DMS53 treated with DMSO at 0.1 percent for 48 hours (cell line): Measurements from ENCODE around the gene SETD6.
"Not testable (repeated sequence)": the region's sequence is repeated elsewhere in the genome, so short reads cannot be mapped to it uniquely, and the experiment has no call there.

Source experiments
- DNase-seq: peaks from one replicate; lab custom pipeline; 2025; ENCODE audit not compliant: unreplicated experiment; lab: John Stamatoyannopoulos, UW

Gene SETD6, protein sequence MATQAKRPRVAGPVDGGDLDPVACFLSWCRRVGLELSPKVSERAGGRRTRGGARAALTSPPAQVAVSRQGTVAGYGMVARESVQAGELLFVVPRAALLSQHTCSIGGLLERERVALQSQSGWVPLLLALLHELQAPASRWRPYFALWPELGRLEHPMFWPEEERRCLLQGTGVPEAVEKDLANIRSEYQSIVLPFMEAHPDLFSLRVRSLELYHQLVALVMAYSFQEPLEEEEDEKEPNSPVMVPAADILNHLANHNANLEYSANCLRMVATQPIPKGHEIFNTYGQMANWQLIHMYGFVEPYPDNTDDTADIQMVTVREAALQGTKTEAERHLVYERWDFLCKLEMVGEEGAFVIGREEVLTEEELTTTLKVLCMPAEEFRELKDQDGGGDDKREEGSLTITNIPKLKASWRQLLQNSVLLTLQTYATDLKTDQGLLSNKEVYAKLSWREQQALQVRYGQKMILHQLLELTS

DNA sequence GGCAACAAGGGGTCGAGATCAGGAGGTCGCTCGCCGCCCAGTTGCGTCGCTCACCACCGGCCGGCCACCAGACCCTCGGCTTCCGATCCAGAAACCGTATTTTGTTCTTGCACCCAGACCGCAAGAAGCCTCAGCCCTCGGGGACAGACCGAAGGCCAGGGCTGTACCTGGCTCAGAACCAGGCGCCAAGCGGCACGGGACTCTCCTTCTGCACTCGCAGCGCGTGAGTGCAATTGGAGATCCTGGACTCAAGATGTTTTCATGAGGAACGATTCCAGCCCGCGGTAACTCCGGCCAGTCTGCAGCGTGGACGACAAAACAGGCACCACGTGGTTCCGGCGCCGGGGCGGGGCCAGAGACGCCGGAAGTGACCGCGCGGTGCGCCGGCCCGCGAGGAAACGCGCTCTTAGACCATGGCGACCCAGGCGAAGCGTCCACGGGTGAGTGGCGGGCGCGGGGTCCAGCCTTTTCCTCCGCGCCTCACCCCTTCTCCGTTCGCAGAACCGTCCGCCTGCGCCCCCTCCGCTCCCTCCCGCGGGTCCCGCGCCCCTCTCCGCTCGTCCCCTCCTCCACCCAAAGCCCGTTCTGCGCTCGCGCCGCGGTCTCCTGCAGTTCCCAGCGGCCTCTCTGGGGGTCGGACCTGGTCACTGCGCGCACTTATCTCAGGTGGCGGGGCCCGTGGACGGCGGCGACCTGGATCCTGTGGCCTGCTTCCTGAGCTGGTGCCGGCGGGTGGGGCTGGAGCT is at the start of gene SETD6:
TSS of gene SETD6 (plus strand) at position 393 of the 746 bp plus-strand sequence. CDS start at position 414, 21 bp downstream.
- peak; percentile 64 for DNase-seq

DNA sequence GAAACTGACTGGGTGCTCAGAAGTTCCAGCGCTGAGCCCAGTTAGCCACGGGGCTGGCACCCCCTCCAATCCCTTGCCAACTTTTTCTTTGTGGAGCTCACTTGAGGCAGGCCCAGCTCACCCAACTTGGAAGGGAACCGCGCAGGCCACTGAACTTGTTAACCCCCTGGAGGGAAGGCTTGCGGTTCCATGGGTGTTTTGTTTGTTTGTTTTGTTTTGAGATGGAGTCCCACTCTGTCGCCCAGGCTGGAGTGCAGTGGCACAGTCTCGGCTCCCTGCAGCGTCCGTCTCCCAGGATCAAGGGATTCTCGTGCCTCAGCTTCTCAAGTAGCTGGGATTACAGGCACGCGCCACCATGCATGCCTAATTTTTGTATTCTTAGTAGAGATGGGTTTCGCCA is 49.5 kb upstream of the SETD6 start:
- DNase-seq = no peak

DNA sequence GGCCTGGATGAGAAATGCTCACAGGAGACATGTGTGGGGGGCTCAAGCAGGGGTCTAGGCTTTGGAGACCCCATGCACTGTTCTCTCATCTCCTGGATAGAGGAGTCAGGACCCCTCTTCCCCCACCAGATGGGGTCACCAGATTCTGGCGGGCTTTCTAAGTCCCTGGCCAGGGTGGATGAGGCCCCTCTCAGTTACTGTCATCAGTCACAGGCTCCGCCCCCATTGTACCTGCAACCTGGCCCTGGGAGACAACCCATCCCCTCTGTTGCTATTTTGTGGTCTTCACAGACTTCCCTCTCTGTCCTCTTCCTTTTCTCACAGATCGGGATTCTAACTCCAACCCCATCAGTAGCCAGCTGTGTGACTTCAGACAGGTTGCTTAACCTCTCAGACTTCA is 48.9 kb upstream of the SETD6 start:
- no peak for DNase-seq

DNA sequence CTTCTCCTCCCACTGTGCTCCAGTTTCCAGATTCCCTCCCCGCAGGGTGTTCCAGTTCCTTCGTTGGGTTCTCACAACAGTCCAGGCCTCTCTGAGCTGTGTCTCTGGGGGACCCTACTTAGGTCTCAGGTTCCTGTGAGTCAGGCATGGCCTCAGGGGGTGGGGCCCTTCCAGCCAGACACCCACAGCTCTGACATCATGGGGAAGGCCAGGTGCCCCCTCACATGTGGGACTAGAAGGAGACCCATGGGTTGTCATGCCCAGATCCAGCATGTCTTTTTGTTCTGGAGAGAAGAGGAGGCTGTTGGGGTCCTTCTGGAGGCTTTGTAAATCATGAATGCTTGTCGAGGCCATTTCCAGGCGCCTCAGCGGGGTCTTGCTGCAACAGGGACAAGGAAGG is 47.4 kb upstream of the SETD6 start:
- DNase-seq = no peak

DNA sequence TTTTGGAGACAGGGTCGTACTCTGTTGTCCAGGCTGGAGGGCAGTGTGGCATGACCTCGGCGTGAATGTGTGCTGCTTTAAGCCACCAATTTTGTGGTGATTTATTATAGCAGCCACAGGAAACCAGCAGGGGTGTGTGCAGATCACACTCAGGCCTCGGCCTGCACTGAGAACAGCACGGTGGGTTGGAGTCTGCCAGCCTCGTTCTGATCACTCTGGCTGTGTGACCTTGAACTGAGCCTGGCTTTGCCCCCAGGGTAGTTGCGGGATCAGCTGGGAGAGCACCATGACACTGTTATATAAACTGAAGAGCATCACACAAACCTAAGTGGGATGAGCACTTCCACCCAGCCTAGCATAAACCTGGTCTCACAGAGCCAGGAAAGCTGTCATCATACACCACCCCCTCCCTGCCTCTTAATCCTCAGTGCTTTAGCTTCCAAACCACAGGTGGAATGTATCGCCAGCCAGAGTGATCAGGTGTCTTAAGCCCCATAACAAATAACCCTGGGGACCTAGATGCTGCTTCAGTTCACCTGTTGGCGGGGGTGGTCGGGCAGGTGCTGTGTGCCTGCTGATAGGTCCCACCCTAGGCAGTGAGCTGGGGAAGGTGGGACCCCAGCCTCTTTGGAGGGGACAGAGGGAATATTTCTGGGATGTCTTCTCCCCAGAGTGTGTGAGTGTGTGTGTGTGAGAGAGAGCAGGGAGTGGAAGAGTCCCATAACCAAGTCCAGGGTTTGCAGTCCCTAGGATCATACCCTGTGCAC is 43.9 kb upstream of the SETD6 start:
- no peak for DNase-seq

DNA sequence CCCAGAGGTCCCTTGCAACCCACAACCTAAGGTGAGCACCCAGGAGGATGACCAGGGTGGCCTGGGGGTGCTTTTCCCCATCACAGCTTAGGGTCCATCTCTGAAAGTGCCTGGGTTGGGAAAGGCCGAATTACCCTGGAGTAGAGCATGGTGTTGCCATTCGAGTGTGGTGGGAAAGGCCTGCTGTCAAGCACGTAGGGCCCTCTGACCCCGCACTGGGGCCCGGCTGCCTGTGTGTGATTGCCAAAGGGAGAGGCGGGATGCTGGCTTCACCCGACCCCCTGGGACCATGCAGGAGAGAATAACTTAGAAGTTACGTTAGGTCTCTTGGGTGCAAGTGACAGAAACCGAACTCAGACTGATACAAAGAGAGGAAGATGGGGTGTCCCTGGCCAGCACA is 43.1 kb upstream of the SETD6 start:
- DNase-seq = no peak

DNA sequence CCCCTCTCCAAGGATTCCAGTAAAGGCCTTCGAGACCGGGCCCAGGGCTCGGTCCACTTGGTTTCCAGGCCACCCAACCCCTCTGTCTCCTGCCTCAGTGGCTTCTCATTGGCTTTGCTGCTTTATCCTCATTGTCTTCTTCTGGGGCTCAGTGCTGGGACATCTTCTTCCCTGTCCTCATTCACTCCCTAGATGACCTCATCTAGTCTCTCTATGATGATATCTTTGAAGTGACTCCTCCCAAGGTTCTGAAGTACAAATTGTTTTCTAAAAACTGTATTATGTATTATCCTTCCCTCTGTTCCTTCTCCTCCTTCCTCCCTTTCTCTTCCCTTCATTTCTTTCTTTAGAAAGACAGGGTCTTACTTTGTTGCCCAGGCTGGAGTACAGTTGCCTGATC is 42.5 kb upstream of the SETD6 start:
- no peak for DNase-seq

DNA sequence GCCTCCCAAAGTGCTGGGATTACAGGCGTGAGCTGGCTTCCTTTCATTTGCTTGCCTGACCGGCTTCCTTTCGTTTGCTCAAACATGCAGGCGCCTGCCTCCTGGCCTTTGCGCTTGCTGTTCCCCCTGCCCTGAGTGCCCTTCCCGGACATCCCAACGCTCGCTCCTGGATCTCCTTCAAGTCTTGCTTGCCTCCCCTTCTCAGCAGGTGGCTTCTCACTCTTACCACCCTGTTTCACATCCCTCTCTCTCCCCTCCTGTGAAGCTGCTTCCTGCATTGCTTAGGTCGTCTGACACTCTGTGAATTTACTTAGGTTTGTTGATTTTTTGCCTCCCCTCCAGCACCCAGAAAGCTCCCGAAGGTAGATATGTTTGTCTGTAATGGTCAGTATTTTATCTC is 41.0 kb upstream of the SETD6 start:
- DNase-seq = no peak

DNA sequence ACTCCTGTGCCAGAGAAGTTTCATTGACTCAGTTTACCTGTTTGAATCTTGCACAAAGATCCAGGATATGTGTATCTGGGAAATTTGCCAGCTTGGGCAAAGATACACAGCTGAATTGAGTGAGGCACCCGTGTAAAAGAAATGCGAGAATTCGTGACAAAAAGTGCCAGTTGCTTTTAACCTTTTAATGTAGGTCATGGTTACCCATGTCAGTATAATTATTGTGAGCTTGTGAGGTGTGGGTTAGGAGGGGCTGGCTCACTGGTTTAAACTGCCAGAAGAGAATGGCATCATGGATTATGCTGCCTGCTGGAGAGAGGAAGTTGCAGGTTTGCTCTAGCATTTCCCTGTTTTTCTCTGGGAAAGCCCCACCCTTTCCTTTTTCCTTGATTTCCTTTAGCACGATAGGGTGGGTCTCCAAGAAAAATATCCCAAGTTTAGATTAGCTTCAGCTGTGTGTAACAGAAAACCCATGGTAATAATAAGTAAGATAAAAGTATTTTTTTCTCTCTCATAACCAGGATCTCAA is 40.2 kb upstream of the SETD6 start:
- no peak for DNase-seq

DNA sequence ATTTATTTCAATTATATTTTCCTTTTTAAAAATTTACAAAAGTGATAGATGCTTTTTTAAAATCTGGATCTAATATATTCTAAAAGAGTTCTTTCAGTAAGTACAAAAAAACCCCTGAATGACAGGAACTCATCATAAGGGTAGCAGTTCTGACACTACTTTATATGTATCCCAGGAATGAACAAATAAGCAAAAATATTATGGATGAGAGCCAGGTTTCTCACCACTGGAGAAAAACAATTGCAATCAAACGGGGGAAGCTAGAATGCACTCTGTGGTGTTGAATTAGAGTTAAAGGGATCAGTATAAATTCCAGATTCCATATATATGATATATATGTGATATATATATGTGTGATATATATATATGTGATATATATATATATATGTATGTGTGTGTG is 38.5 kb upstream of the SETD6 start:
- no peak for DNase-seq

DNA sequence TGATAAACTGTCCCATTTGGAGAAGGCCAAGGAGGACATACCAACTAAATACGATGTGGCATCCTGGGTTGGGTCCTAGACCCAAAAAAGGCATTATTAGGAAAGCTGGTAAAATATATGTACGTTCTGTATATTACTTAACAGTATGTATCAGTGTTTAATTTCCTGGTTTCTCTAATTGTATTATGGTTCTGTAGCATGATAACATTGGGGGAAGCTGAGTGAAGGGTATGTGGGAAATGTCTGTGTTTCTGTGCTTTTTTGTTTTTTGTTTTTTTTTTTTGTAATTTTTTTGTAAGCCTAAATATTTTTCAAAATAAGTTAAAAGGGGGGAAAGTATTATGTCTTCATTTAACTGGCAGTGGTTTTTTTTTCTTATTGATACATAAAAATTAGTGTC is 36.9 kb upstream of the SETD6 start:
- DNase-seq = no peak

DNA sequence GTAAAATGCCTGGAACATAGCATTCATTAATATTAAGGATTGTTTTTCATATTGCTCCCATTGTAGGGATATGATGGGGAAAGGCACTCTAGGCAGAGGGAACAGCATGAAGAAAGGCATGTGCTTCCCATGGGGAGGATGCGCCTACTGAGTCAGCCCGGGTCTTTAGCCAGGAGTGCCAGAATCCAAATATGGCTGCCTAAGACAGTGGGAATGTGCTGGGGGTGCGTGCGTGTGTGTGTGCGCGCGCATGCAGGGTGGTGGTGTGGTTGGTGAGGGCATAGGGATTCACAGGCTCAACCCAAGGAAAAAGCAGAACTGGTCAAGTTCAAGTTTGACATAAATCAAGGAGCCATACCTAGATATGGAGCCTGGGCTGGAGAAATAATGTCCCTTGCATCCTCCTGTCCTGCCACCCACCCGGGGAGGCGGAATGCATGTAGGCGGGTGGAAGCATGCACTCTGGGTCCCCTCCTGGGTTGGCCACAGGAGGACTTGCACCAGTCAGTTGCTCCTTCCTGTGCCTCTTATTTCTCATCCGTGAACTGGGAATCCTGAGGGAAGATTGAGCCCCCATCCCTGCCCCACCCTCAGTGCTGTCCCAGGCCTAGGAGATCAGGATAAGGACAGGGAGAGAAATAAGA is 34.0 kb upstream of the SETD6 start:
- no peak for DNase-seq

DNA sequence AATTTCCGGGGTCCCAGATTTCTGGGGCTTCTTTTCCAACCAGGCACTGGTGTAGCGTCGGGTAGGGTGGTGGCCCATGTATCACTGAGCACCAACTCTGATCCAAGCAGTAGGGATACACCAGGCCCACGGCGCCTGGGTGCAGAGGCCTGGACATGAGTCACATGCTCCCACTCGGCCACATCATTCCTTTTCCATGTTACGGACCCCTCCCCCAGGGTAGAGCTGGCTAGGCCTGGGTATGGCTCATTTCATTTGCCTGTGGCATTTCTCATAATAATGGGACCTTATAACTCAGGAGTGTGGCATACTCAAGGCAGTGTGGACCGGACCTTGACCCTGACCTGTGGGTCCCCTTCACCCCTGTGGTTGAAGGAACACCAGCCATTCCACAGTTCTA is 33.4 kb upstream of the SETD6 start:
- no peak for DNase-seq

DNA sequence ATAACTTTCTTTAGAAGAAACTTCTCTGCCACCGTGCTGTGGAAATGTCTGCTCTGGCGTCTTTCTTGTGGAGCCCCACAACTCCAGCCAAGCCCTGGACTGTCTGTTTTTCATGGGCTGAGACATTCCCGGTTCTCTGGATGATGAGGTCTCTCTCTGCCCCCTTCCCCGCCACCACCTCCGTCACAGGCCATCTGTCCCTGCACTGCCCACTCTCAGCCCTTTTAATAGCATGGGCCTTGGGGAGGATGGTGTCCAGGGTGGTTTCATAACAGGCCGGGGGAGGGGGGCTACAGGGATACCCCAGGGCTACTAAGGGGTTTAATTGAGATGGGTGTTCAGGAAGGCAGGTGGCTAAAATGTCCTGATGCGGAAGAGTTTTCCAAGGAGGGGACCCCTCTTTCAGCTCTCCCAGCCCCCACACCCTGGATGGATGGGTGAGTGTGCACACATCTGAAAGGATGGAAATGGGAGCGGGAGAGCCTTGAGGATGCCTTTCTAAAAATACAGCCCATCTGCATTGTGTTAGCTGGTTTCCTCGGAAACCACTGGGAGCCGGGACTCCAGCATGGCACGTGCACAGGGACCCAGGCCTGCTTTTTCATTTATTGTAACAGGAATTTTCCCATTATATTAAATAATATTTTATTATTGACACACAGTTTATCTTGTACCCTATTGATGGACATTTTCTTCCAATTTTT is 30.0 kb upstream of the SETD6 start:
- no peak for DNase-seq

DNA sequence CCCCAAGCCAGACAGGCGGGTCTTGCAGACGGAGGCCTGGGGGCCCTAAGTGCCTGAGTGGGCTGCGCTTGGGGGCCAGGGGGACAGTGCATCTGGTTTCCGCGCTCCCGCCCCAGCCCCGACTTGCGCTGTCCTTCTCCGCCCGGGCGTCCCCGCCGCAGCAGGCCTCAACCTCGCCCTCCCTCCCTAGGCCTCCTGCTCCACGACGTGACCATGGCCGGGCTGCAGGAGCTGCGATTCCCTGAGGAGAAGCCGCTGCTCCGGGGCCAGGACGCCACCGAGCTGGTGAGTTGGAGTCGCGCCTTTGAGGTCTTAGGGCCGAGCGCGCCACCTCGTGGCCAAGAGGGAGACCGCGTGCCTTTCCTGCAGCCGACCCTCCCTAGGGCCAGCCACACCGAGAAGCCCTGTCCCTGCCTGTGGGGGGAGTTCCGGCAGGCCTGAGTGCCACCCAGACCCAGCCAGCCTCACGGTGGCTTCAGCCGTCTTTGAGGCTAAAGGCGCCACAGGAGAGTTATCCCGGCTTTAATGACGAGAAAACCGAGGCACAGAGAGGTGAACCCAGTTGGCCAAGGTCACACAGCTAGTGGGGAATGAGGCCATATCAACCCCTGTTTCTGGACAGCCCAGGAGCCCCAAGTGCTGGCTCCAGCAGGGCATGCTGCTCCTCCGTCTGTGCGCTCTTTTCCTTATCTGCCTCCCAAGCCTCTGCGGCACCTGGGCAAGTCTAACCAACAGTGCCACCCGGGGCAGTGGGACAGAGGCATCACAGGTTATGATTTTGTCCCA is 27.6 kb upstream of the SETD6 start:
- peak; percentile 57 for DNase-seq

DNA sequence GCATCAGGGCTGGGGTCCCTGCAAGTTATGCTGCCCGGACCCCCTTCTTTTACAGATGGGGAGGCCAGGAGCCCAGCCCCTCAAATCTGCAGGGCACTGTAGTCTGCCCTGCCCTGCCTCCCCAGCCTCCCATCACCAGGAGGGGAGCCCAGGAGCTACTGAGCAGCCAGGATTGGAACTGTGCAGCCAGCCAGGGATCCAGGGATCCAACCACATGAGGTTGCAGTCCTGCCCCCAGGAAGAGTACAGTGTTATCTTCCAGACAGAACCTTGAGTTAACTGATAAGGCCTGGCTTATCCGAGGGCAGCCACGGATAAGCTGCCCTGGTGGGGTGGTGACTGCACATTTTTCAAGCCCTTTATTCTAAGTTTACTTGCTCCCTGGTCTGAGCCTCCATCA is 26.8 kb upstream of the SETD6 start:
- DNase-seq = no peak

DNA sequence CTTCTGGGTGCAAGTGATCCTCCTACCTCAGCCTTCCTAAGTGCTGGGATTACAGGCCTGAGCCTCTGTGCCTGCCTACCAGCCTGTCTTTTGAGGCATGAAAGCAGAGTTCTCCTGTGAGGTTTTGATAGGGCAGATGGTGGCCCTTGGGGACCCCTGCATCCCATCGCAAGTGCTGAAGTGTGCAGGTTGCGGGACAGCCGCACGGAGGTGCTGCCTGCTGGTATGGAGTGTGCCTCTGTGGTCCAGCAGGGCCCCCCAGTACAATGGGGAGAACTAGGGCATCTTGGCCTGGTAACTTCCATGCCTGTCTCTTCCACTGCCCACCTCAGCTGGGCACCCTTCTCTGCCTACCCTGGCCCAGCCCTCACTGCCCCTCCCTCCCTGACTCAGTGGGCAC is 25.3 kb upstream of the SETD6 start:
- no peak for DNase-seq

DNA sequence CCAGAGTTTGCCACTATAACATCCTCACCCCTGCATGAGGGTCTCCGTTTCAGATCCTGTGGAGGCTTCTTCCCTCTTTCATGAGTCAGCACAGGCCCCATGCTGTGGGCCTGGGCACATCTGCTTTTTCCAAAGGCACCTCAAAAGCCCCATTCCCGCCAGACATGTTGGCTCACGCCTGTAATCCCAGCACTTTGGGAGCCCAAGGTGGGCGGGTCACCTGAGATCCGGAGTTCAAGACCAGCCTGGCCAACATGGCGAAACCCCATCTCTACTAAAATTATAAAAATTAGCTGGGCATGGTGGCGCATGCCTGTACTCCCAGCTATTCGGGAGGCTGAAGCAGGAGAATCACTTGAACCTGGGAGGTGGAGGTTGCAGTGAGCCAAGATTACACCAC is 24.8 kb upstream of the SETD6 start:
- not testable (repeated sequence) for DNase-seq

DNA sequence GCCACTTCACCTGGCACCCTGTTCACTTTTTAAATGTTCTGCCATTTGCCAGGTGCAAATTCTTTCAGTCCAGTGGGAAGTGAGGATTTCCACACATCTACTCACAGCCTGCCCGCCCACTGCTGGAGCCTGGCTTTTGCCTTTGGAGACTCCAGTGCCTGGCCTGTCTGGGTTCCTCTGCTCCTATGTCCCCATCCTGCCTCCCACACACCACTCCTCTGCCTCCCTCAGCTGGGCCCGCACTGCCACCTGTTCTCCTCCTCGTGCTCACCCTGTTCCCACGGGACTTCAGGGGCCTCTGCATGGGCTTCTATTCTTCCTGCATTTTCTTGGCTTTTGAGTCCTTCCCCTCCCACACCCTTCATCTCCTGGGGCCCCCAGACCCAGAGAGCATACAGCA is 23.3 kb upstream of the SETD6 start:
- DNase-seq = no peak

DNA sequence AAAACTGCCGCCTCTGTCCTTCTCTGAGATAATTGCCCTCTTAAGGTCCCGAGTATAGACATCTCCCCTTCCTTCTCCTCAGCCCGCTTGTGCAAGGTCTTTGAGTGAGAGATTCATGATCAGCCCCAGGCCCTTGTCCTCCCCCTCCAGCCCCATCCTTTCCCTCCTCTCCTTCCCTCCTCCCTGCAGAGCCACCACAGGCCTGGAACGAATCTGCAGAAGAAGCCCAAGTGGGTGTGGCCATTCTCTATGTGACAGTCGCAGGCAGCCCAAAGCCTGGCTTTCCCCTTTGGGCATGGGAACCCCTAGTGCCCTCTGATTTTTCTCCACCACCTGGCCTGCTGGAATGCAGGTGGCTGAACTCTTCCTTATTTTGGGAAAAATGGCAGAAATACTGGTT is 22.6 kb upstream of the SETD6 start:
- no peak for DNase-seq
